Measurements from ENCODE around the gene RASL10B.

Gene RASL10B

GRCh38 chr17:35752945-35753764 lies 21.7 kb downstream of the RASL10B start, which contains the start of gene GAS2L2:
Gene GAS2L2 (minus strand): TSS chr17:35753239. CDS start chr17:35752850, 389 bp downstream.
- Histone ChIP-seq H3K4me1 (ENCODE audit: control insufficient read depth, insufficient read depth, low read length) (peaks cover 38% of the 10 kb centered on the region), H3K4me3 (ENCODE audit: low read length) (peak within 1 kb of the TSS; percentile 66), H3K9me3 (ENCODE audit: control insufficient read depth, low read length) (peaks cover 4% of the 10 kb centered on the region), H3K27me3 (replicated peaks; ENCODE audit: control insufficient read depth, insufficient read depth, low read length) (peaks cover 31% of the 10 kb centered on the region), H3K9ac (ENCODE audit: low read length) (peak within 1 kb of the TSS; percentile 66), H3K36me3 (ENCODE audit: control insufficient read depth, insufficient read depth, low read length, severe bottlenecking) (no peaks in the 10 kb centered on the region)
- DNase-seq (ENCODE audit: low read depth): no peak

DNA sequence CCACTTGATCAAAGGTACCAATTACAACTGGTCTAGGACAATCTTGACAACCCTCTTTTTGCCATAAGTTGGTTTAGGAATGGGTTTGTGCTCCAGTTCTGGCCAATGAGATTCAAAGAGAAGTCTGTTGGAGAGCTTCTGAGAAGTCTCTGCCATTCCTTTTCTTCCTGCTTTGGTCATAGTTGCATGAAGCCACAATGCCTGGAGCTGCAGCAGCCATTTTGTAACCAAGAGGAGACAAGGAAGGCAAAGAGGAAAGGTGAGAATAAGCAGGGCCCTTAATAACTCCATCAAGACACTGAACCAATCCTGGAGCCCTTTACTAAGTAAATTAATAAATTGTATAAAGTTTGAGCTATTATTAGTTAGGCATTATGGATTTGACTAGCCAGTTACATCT lies 25.8 kb downstream of the RASL10B start:
- DNase-seq (ENCODE audit: low read depth): no peak
- Histone ChIP-seq H3K9me3 (ENCODE audit: control insufficient read depth, low read length) (peaks cover 4% of the 10 kb centered on the region), H3K27me3 (replicated peaks; ENCODE audit: control insufficient read depth, insufficient read depth, low read length) (peaks cover 42% of the 10 kb centered on the region), H3K36me3 (ENCODE audit: control insufficient read depth, insufficient read depth, low read length, severe bottlenecking) (no peaks in the 10 kb centered on the region), H3K4me3 (ENCODE audit: low read length) (no peak overlapping the region), H3K4me1 (ENCODE audit: control insufficient read depth, insufficient read depth, low read length) (peaks cover 13% of the 10 kb centered on the region), H3K9ac (ENCODE audit: low read length) (no peak overlapping the region)

DNA sequence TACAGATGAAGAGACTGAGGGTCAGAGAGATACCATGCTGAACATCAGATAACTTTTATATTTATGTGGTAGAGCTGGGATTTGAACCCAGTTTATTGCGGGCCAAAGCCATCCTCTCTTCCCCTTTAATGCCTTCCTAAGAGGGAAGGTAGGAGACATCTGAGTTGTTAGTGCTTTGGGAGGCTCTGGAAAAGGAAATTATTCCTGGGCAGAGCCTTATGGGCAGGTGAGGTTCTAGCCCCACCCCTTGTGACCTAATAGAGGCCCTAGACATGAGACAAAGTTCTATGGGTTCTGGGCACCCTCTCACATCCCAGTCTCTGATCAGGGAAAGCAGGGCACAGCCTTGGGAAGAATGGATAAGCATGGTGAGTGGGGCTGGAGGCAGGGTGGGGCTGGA lies 29.1 kb downstream of the RASL10B start, which contains the start of gene C17orf50:
Gene C17orf50, plus strand, starts transcription at position 301 of the 400 bp plus-strand sequence. Its CDS starts 55 bp downstream, at position 356.
- Histone ChIP-seq H3K36me3 (ENCODE audit: control insufficient read depth, insufficient read depth, low read length, severe bottlenecking) (no peaks in the 10 kb centered on the region), H3K9ac (ENCODE audit: low read length) (no peak within 1 kb of the TSS), H3K4me3 (ENCODE audit: low read length) (no peak within 1 kb of the TSS), H3K9me3 (ENCODE audit: control insufficient read depth, low read length) (peaks cover 4% of the 10 kb centered on the region), H3K27me3 (replicated peaks; ENCODE audit: control insufficient read depth, insufficient read depth, low read length) (peaks cover 40% of the 10 kb centered on the region), H3K4me1 (ENCODE audit: control insufficient read depth, insufficient read depth, low read length) (peaks cover 2% of the 10 kb centered on the region)
- DNase-seq (ENCODE audit: low read depth): no peak

- Histone ChIP-seq H3K27me3 (replicated peaks; ENCODE audit: control insufficient read depth, insufficient read depth, low read length) (peaks cover 49% of the 10 kb centered on the region), H3K4me3 (ENCODE audit: low read length) (no peak overlapping the region)
- DNase-seq (ENCODE audit: low read depth): no peak
Measured at GRCh38 chr17:35761601-35762000, 30.2 kb downstream of the RASL10B start.

GRCh38 chr17:35763767-35764122 lies 32.3 kb downstream of the RASL10B start:
- Histone ChIP-seq H3K36me3 (ENCODE audit: control insufficient read depth, insufficient read depth, low read length, severe bottlenecking) (no peaks in the 10 kb centered on the region), H3K4me1 (ENCODE audit: control insufficient read depth, insufficient read depth, low read length) (peaks cover 2% of the 10 kb centered on the region), H3K9me3 (ENCODE audit: control insufficient read depth, low read length) (no peaks in the 10 kb centered on the region), H3K4me3 (ENCODE audit: low read length) (peak overlapping the region; percentile 50), H3K9ac (ENCODE audit: low read length) (peak overlapping the region; percentile 49), H3K27me3 (replicated peaks; ENCODE audit: control insufficient read depth, insufficient read depth, low read length) (peaks cover 63% of the 10 kb centered on the region)
- no peak for DNase-seq (ENCODE audit: low read depth)

More at GRCh38 chr17:35761601-35762000, 30.2 kb downstream of the RASL10B start:
- peaks cover 2% of the 10 kb centered on the region for H3K4me1 ChIP-seq (ENCODE audit: control insufficient read depth, insufficient read depth, low read length)
- no peak overlapping the region for H3K9ac ChIP-seq (ENCODE audit: low read length)
- no peaks in the 10 kb centered on the region for H3K36me3 ChIP-seq (ENCODE audit: control insufficient read depth, insufficient read depth, low read length, severe bottlenecking)
- peaks cover 4% of the 10 kb centered on the region for H3K9me3 ChIP-seq (ENCODE audit: control insufficient read depth, low read length)

GRCh38 chr17:35764123-35764991 lies 32.9 kb downstream of the RASL10B start:
- Histone ChIP-seq H3K27me3 (replicated peaks; ENCODE audit: control insufficient read depth, insufficient read depth, low read length) (peaks cover 63% of the 10 kb centered on the region), H3K4me1 (ENCODE audit: control insufficient read depth, insufficient read depth, low read length) (peaks cover 2% of the 10 kb centered on the region), H3K9ac (ENCODE audit: low read length) (peak overlapping the region; percentile 49), H3K4me3 (ENCODE audit: low read length) (peak overlapping the region; percentile 65), H3K36me3 (ENCODE audit: control insufficient read depth, insufficient read depth, low read length, severe bottlenecking) (no peaks in the 10 kb centered on the region), H3K9me3 (ENCODE audit: control insufficient read depth, low read length) (no peaks in the 10 kb centered on the region)
- DNase-seq (ENCODE audit: low read depth): peak; percentile 92

DNA sequence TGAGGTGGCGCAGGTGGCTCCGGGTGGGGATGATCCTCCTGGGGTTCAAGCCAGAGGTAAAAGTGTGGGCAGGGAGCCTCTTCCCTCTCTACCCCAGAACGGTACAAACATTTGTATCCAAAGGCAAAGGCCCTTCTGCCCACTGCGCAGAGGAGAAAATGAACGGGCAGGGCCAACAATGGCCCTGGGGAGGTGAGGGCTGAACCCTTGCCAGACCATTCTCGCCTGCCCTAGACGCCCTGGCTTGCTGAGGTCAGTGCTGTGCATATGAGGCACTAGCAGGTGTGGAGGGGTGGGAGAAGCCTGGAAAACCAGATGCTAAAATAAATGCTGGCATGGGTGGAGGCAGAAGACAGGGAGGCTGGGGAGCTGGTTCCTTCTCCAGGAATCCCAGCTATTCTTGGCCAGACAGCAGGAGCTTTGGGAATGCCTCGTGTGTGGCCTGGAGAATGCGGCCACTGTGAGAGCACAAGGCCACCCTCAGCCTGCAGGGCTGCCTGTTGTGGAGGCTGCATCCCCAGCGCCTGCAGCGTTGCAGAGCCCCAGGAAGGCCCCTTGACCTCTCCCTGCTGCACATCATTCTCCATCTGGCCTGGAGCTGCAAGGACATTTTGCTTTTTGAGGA lies 33.8 kb downstream of the RASL10B start:
- Histone ChIP-seq H3K4me3 (ENCODE audit: low read length) (no peak overlapping the region), H3K4me1 (ENCODE audit: control insufficient read depth, insufficient read depth, low read length) (peaks cover 2% of the 10 kb centered on the region), H3K27me3 (replicated peaks; ENCODE audit: control insufficient read depth, insufficient read depth, low read length) (peaks cover 63% of the 10 kb centered on the region), H3K9me3 (ENCODE audit: control insufficient read depth, low read length) (no peaks in the 10 kb centered on the region), H3K9ac (ENCODE audit: low read length) (no peak overlapping the region), H3K36me3 (ENCODE audit: control insufficient read depth, insufficient read depth, low read length, severe bottlenecking) (no peaks in the 10 kb centered on the region)
- no peak for DNase-seq (ENCODE audit: low read depth)

DNA sequence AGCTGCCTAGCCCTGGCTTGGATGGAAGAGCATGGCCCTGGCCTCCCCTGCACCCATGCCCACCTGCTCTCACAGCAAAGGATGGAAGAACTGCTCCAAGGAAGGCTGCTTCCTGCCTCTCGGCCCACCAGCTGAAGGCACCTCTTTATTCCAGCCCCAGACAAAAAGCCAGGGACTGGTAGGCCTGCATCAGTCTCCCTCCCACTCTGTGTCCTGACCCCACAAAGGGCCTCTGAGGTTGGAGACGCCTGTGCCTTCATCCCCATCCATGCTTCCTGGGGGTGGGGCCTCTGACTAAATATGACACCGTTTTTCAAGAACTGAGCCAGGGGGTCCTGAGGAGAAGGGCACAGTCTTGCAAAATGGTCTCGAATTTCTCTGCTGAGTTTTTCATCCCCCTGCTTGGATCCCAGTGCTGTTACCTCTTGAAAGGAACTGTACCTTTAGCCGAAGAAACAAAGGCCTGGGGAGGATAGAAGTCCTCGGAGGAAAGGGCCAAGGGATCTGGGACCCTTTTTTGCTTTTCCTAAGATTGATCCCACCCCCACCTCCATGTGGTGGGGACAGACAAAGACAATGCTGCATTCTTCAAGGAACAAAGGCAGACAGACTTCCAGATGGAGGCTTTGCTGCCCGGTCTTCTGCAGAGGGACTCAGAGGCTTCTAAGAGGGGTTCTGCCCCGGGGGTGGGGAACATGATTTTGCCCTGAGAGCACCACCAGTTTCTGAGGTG lies 34.5 kb downstream of the RASL10B start:
- no peak for DNase-seq (ENCODE audit: low read depth)
- Histone ChIP-seq H3K9me3 (ENCODE audit: control insufficient read depth, low read length) (no peaks in the 10 kb centered on the region), H3K36me3 (ENCODE audit: control insufficient read depth, insufficient read depth, low read length, severe bottlenecking) (no peaks in the 10 kb centered on the region), H3K27me3 (replicated peaks; ENCODE audit: control insufficient read depth, insufficient read depth, low read length) (peaks cover 63% of the 10 kb centered on the region), H3K9ac (ENCODE audit: low read length) (no peak overlapping the region), H3K4me1 (ENCODE audit: control insufficient read depth, insufficient read depth, low read length) (peaks cover 2% of the 10 kb centered on the region), H3K4me3 (ENCODE audit: low read length) (no peak overlapping the region)

GRCh38 chr17:35766489-35766877 lies 35.0 kb downstream of the RASL10B start:
- DNase-seq (ENCODE audit: low read depth): no peak
- Histone ChIP-seq H3K9ac (ENCODE audit: low read length) (no peak overlapping the region), H3K4me3 (ENCODE audit: low read length) (no peak overlapping the region), H3K27me3 (replicated peaks; ENCODE audit: control insufficient read depth, insufficient read depth, low read length) (peaks cover 62% of the 10 kb centered on the region), H3K4me1 (ENCODE audit: control insufficient read depth, insufficient read depth, low read length) (peaks cover 2% of the 10 kb centered on the region), H3K9me3 (ENCODE audit: control insufficient read depth, low read length) (no peaks in the 10 kb centered on the region), H3K36me3 (ENCODE audit: control insufficient read depth, insufficient read depth, low read length, severe bottlenecking) (no peaks in the 10 kb centered on the region)

GRCh38 chr17:35766903-35767510 lies 35.6 kb downstream of the RASL10B start:
- Histone ChIP-seq H3K27me3 (replicated peaks; ENCODE audit: control insufficient read depth, insufficient read depth, low read length) (peaks cover 61% of the 10 kb centered on the region), H3K4me1 (ENCODE audit: control insufficient read depth, insufficient read depth, low read length) (peaks cover 2% of the 10 kb centered on the region), H3K9me3 (ENCODE audit: control insufficient read depth, low read length) (no peaks in the 10 kb centered on the region), H3K9ac (ENCODE audit: low read length) (no peak overlapping the region), H3K36me3 (ENCODE audit: control insufficient read depth, insufficient read depth, low read length, severe bottlenecking) (no peaks in the 10 kb centered on the region), H3K4me3 (ENCODE audit: low read length) (no peak overlapping the region)
- peak; percentile 81 for DNase-seq (ENCODE audit: low read depth)

All from adipocyte (in vitro differentiated cells).